ENCODE measurements around the gene HSF5.

HSF5 gene

DNA sequence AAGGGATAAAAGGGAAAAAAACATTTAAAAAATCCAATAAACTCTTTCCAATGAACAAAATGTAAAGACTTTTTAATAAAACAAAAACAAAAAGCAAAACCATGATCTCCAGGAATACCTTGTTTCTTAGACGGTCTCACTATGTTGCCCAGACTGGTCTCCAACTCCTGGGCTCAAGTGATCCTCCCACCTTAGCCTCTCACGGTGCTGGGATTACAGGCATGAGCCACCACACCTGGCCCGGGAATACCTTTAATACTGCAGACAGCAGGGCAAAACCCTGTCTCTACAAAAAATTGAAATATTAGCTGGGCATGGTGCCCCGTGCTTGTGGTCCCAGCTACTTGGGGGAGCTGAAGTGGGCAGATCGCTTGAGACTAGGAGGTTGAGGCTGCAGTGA is 78.8 kb downstream of the HSF5 start:
- TF ChIP-seq, protein P1, sequence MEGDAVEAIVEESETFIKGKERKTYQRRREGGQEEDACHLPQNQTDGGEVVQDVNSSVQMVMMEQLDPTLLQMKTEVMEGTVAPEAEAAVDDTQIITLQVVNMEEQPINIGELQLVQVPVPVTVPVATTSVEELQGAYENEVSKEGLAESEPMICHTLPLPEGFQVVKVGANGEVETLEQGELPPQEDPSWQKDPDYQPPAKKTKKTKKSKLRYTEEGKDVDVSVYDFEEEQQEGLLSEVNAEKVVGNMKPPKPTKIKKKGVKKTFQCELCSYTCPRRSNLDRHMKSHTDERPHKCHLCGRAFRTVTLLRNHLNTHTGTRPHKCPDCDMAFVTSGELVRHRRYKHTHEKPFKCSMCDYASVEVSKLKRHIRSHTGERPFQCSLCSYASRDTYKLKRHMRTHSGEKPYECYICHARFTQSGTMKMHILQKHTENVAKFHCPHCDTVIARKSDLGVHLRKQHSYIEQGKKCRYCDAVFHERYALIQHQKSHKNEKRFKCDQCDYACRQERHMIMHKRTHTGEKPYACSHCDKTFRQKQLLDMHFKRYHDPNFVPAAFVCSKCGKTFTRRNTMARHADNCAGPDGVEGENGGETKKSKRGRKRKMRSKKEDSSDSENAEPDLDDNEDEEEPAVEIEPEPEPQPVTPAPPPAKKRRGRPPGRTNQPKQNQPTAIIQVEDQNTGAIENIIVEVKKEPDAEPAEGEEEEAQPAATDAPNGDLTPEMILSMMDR (conservative IDR thresholded peaks at IDR 0.05; ENCODE audit: low read depth, low read length) = no peak
- DNase-seq (ENCODE audit: low read depth) = no peak
- H3K4me3 ChIP-seq (ENCODE audit: low read length) = no peak overlapping the region

DNA sequence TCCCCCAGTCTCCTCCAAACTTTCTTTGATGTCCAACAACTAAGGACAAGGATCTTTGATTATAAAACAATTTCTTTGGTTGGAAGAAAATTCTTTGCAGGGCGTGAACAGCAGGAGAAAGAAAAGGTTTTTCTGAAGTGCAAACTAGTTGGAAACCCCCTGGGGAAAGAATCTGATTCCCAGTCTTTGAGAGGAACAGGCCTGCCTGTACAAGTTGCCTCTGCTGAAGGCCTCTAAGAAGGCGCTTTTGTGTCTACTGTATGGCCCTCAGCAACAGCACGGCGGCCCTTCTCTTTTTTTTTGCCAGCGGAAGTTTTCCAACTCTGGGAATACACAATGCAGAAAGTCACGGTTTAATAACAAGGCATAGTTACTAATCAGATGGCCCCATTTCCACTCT is 84.9 kb downstream of the HSF5 start:
- DNase-seq (ENCODE audit: low read depth) = no peak
- TF ChIP-seq, protein P1 (conservative IDR thresholded peaks at IDR 0.05; ENCODE audit: low read depth, low read length) = no peak
- no peak overlapping the region for H3K4me3 ChIP-seq (ENCODE audit: low read length)

DNA sequence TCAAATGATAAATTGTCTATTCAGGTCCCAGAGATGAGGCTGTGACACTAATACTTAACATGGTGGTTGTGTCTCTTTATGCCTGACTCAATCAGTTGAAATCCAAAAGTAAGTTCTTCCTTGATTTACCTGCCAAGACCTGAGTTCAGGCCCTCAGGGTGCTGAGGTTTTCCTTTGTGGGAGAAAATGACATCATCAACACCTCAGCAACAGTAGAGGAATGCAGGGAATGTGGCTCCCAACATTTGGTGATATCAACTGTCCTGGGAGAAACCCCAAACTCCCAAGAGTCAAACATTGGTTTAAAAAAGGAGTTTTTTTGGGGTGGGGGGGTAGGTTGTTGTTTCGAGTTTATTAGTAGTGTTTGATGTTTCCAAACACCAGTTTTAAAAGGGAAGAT is 85.5 kb downstream of the HSF5 start:
- DNase-seq (ENCODE audit: low read depth) = no peak
- TF ChIP-seq, protein P1 (conservative IDR thresholded peaks at IDR 0.05; ENCODE audit: low read depth, low read length) = no peak
- no peak overlapping the region for H3K4me3 ChIP-seq (ENCODE audit: low read length)

DNA sequence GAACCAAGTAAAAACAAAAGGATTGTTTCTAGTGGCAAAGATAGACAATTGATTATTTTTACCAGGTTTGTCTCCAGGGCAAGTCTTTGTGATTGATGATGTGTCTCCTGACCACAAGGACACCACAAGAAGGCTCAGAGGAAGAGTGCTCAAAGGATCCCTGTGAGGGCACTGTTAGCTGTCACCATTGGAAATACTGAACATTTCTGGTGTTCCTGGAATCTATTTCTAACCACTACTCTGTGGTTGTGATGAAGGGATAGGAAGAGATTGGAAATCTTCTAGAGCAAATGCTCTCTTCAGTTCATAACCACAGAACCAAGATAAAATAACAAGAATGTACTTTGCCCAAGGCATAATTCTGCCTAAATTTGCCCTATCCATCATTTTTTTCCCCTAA is 86.2 kb downstream of the HSF5 start:
- TF ChIP-seq, protein P1 (conservative IDR thresholded peaks at IDR 0.05; ENCODE audit: low read depth, low read length) = no peak
- no peak for DNase-seq (ENCODE audit: low read depth)
- H3K4me3 ChIP-seq (ENCODE audit: low read length) = no peak overlapping the region

- no peak for DNase-seq (ENCODE audit: low read depth)
- no peak overlapping the region for H3K4me3 ChIP-seq (ENCODE audit: low read length)
- TF ChIP-seq, protein P1 (conservative IDR thresholded peaks at IDR 0.05; ENCODE audit: low read depth, low read length) = no peak
Observed at GRCh38 chr17:58401287-58401686, 86.9 kb downstream of the HSF5 start.

GRCh38 chr17:58400826-58401225 is 87.4 kb downstream of the HSF5 start:
- DNase-seq (ENCODE audit: low read depth) = no peak
- TF ChIP-seq, protein P1 (conservative IDR thresholded peaks at IDR 0.05; ENCODE audit: low read depth, low read length) = no peak
- H3K4me3 ChIP-seq (ENCODE audit: low read length) = no peak overlapping the region

DNA sequence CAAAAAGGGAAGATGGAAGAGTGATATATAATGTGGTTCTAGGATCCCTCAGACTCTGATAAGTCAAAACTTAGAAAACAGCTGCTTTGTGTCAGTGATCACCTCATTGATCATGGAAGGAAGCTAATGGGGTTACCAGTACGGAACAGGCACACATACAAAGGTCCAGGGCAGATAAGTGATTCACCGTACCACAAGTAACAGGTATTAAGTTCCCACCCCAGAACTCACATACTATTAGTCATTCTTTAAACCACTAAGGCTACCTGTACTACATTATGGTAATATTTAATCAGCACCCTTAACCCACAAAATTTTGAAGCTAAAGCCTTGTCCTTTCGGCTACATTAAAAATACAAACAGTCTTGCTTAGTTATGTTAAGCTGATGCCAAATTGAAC is 88.2 kb downstream of the HSF5 start:
- no peak overlapping the region for H3K4me3 ChIP-seq (ENCODE audit: low read length)
- no peak for DNase-seq (ENCODE audit: low read depth)
- TF ChIP-seq, protein P1 (conservative IDR thresholded peaks at IDR 0.05; ENCODE audit: low read depth, low read length) = no peak
